HEK293T (cell line): ENCODE data around the gene PSAPL1.

Experiments used
- CTCF ChIA-PET: fragments of 350-600 bp; formaldehyde crosslinking; extraction: SDS; loops from one replicate; lab custom pipeline; 2021; ENCODE audit warnings: antibody characterized with exemption, inconsistent platforms; lab: Yijun Ruan, JAX
- POLR2A ChIA-PET: fragments of 350-600 bp; formaldehyde crosslinking; extraction: SDS; loops from one replicate; lab custom pipeline; 2020; ENCODE audit warnings: antibody characterized with exemption, inconsistent platforms; lab: Yijun Ruan, JAX
- DNase-seq: peaks from one replicate; pipeline ENCODE4 v3.0.0; 2012; ENCODE audit warnings: mixed read lengths; ENCODE audit errors: extremely low spot score
- ARNT ChIP-seq: fragments of 450-650 bp; IDR thresholded peaks from 2 replicates; pipeline ENCODE4 v1.6.1; 2017; ENCODE audit warnings: mild to moderate bottlenecking
- BHLHE40 ChIP-seq: fragments of 450-650 bp; IDR thresholded peaks from 2 replicates; pipeline ENCODE4 v1.6.1; 2016; ENCODE audit warnings: mild to moderate bottlenecking, moderate library complexity, borderline replicate concordance
- CTBP1 ChIP-seq: fragments of 450-650 bp; IDR thresholded peaks from 2 replicates; pipeline ENCODE4 v1.6.1; 2016; ENCODE audit warnings: borderline replicate concordance
- ELF4 ChIP-seq: fragments of 450-650 bp; IDR thresholded peaks from 2 replicates; pipeline ENCODE4 v1.6.1; 2017; ENCODE audit warnings: antibody characterized with exemption
- FOXA1 ChIP-seq: fragments of 450-650 bp; IDR thresholded peaks from 2 replicates; pipeline ENCODE4 v1.6.1; 2016; ENCODE audit warnings: mild to moderate bottlenecking
- FOXK2 ChIP-seq: fragments of 450-650 bp; IDR thresholded peaks from 2 replicates; pipeline ENCODE4 v1.6.1; 2016; ENCODE audit warnings: mild to moderate bottlenecking
- FOXM1 ChIP-seq: fragments of 450-650 bp; IDR thresholded peaks from 2 replicates; pipeline ENCODE4 v1.6.1; 2017; ENCODE audit warnings: mild to moderate bottlenecking, borderline replicate concordance
- HDGF ChIP-seq: fragments of 450-650 bp; IDR thresholded peaks from 2 replicates; pipeline ENCODE4 v1.6.1; 2017; ENCODE audit warnings: antibody characterized with exemption, borderline replicate concordance
- L3MBTL2 ChIP-seq: fragments of 450-650 bp; conservative IDR thresholded peaks from 2 replicates; pipeline ENCODE4 v1.6.1; 2016; ENCODE audit warnings: mild to moderate bottlenecking
- LEF1 ChIP-seq: fragments of 450-650 bp; IDR thresholded peaks from 2 replicates; pipeline ENCODE4 v1.6.1; 2017; ENCODE audit warnings: mild to moderate bottlenecking, borderline replicate concordance
- NFRKB ChIP-seq: fragments of 450-650 bp; IDR thresholded peaks from 2 replicates; pipeline ENCODE4 v1.6.1; 2016; ENCODE audit warnings: mild to moderate bottlenecking, moderate library complexity
- PKNOX1 ChIP-seq: fragments of 450-650 bp; IDR thresholded peaks from 2 replicates; pipeline ENCODE4 v1.6.1; 2016
- SP1 ChIP-seq: fragments of 450-650 bp; IDR thresholded peaks from 2 replicates; pipeline ENCODE4 v1.6.1; 2017
- SUZ12 ChIP-seq: fragments of 450-650 bp; IDR thresholded peaks from 2 replicates; pipeline ENCODE4 v1.6.1; 2016; ENCODE audit warnings: mild to moderate bottlenecking
- TARDBP ChIP-seq: fragments of 450-650 bp; IDR thresholded peaks from 2 replicates; pipeline ENCODE4 v1.6.1; 2016
- ZNF384 ChIP-seq: fragments of 450-650 bp; IDR thresholded peaks from 2 replicates; pipeline ENCODE4 v1.6.1; 2016

The PSAPL1 gene

GRCh38 chr4:7411896-7412553, 22.7 kb downstream of the PSAPL1 start:
- ChIA-PET POLR2A (no interaction called here), CTCF (interaction anchor here (0.5 kb wide), 1 partner anchor 9 kb away, joined by 3 read pairs; no protein-coding TSS in a partner anchor)
- TF ChIP-seq NFRKB (no peak), FOXM1 (no peak)
- no peak for DNase-seq

GRCh38 chr4:7411491-7411890, 23.2 kb downstream of the PSAPL1 start:
- TF ChIP-seq ARNT (no peak), HDGF (no peak), FOXM1 (no peak), L3MBTL2 (no peak), ZNF384 (no peak), NFRKB (no peak), BHLHE40 (no peak), PKNOX1 (no peak), FOXA1 (no peak), SUZ12 (no peak), SP1 (no peak), CTBP1 (no peak), ELF4 (no peak), FOXK2 (no peak), LEF1 (no peak)
- CTCF ChIA-PET: no interaction called here
- DNase-seq: no peak
- POLR2A ChIA-PET: no interaction called here

- ChIA-PET POLR2A (no interaction called here), CTCF (no interaction called here)
- no peak for DNase-seq
- TF ChIP-seq ELF4 (no peak), L3MBTL2 (no peak), FOXM1 (no peak), NFRKB (no peak), ARNT (no peak), LEF1 (no peak), BHLHE40 (no peak), HDGF (no peak), SP1 (no peak), ZNF384 (no peak), FOXA1 (no peak)
These were observed 24.3 kb downstream of the PSAPL1 start for GRCh38 chr4:7410446-7410845.

GRCh38 chr4:7408166-7408565, 26.6 kb downstream of the PSAPL1 start:
- TF ChIP-seq ZNF384: no peak
- TF ChIP-seq ARNT: no peak
- ChIA-PET CTCF (no interaction called here), POLR2A (no interaction called here)
- no peak for DNase-seq

- CTCF ChIA-PET: interaction anchor here (0.7 kb wide), 1 partner anchor 9 kb away, joined by 3 read pairs; no protein-coding TSS in a partner anchor
- no peak for TF ChIP-seq L3MBTL2
- no peak for TF ChIP-seq ZNF384
- TF ChIP-seq ARNT: no peak
- no peak for TF ChIP-seq CTBP1
- TF ChIP-seq HDGF: no peak
- no peak for TF ChIP-seq FOXA1
- TF ChIP-seq ELF4: no peak
- no peak for TF ChIP-seq NFRKB
- TF ChIP-seq FOXM1: no peak
- no peak for TF ChIP-seq SUZ12
- no peak for TF ChIP-seq PKNOX1
- POLR2A ChIA-PET: no interaction called here
- DNase-seq: no peak
These were observed 31.7 kb downstream of the PSAPL1 start for GRCh38 chr4:7403001-7403400.

- ChIA-PET POLR2A (no interaction called here), CTCF (interaction anchor here (0.7 kb wide), 1 partner anchor 213 kb away, joined by 8 read pairs; no protein-coding TSS in a partner anchor)
- TF ChIP-seq FOXA1 (no peak), TARDBP (no peak), ZNF384 (no peak), SUZ12 (no peak), FOXK2 (no peak), LEF1 (no peak)
- DNase-seq: no peak
These were observed 32.2 kb downstream of the PSAPL1 start for GRCh38 chr4:7402526-7402925.

- DNase-seq: no peak
- ChIA-PET CTCF (no interaction called here), POLR2A (no interaction called here)
- TF ChIP-seq ELF4 (no peak), PKNOX1 (0 out of 2 replicates have a peak, but pooled peaks have one; percentile 26)
These were observed 33.9 kb downstream of the PSAPL1 start for GRCh38 chr4:7400671-7401298.
